HG02970 (cell line): ENCODE results near the gene ADRA2B.

Source experiments
- ATAC-seq: cut with Tn5 transposase; IDR thresholded peaks from one replicate; pipeline ENCODE4 v1.9.1; 2021; ENCODE audit warnings: mild to moderate bottlenecking, moderate library complexity, moderate number of reproducible peaks; ENCODE audit not compliant: unreplicated experiment, low FRiP score

The ADRA2B gene

DNA sequence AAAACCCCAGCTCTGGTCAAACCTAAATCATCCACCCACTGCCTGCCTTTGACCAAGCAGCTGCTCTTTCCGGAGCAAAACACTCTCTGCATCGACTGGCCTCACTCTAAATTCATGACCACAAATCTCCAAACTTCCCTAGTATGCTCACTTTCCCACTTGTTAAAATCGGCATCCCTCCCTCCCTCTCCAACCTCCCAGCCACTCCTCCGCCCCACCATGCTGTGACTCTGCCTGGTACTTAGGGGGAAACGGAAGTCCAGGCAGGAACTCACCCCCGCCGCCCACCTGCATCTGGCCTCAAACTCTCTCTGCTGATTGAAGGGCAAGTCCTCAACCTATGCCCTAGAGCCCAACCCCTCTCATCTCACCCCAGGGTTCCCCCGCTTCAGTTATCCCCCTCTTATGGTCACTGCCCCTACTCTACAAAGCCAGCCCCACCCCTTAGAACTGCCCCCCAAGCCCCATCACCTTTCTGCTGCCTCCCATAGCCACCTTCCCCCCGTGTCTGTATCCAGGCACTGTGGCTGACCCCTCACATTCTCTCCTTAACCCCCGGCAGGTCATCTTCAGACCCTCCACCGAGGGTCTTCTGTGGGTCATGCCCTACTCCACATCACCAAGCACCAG, 3.8 kb upstream of the ADRA2B start:
- ATAC-seq = no peak

DNA sequence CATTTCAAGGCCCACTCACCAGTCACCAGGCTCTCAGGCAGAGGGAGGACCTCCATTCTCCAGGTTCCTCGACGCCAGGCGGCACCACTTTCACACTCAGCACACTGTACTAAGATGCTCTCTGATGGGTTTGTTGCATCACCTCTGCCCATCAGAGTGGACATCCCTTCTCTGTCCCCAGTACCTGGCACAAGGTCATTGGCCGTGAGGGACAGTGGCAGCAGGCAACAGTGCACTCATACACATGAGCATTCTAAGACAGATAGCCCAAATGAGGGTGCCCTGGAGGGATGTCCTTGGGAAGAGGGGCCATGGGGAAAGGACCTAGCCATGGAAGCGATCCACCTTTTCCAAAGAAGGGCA, 3.0 kb upstream of the ADRA2B start:
- ATAC-seq = no peak

DNA sequence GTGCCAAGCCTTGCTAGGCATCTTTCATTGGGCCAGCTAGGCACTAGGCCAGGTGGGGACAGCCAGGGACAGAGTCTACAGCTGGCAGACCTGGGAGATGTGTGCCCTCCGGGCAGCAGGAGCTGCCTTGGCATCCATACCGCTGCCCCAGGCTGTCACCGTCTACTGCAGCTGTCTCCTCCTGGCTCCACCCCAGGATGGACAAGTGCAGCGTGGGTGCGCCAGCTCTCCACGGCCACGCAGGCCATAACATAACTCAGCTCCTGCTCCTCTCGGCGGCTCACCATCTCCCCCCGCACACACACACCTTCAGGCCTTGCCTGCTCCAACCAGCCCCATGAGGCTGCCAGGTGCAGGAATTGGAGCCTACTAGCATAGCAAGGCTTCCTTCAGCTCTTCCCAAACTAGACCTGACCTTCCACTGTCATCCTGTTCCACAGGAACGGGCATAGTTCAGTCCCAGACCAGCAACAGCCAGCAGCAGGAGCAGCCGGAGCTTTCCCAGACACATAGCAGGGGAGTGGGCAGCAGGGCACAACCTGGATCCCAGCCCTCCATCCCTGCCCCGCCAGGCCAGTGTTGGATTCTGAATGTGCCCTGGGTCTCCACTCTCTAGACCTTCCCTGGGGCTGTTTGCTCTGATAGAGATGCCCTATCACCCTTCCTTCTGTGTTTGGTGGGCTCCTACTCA, 2.5 kb upstream of the ADRA2B start:
- ATAC-seq = no peak

DNA sequence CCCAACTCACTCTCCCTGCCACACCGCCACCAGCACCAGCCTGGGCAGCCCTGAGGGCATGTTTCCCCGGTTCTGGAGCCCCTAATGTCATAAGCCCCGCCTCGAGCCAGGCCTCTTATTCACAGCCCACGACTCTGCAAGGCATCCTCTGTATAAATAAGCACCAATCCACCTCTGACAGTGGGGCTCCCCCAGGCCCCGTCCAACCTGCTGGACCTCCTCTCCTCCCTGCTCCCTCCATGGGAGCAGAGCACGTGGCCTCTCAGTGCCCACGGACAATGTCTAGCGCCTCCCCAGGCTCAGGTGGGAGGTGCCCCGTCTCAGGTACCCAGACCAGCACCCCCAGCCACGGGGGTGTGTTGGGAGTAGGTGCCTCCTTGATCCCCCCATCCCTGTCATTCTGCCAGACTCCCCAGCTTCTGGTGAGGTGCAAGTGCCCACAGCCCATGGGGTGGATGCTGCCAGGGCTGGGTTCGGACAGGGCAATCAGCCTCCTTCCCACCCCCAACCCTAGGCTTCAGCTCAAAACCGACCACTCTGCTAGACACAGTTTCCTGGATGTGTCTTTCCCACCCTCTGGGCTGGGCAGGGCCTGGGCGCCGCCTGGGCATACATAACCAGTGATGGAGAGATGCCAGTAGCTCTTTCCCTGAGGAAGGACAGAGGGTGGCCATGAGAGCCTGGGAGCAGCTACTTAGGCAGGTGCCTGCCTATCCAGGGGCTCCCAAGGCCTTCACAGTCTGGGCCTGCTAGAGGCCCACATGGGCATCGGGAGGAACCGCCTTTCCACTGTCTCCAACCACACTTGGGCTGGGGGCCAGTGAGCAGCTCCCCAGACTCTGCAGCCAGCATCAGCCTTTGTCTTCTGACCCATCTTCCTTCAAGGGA, 1.6 kb upstream of the ADRA2B start:
- ATAC-seq = no peak

DNA sequence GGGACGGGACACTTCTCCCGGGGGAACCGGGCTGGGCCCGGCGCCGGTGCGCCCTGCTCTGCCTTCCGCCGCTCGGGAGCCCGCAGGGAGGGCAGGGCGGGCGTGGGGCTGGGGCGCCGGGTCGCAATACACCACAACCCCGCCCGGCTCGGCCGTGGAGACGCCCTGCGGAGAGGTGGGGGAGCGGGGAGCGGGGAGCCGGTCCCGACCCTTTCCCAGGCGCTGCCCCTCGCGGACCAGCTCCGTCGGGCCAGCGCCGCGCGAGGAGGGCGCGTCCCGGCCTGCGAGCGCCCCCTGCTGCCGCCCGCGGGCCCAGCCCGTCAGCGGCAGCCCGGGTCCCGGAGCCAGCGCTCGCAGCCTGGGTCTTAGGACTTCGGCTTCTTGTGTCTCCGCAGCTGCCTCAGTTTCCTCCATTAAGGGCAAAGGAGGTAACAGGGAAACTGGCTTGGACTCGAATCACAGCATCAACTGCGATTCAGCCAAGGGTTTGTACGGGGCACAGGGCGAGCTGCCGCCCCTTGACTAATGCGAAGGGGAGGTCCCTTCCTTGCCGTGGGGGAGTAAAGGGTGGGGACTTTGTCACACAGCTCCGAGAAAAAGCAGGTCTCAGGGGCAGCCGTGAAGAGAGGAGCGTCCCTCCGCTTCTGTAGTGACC, 635 bp upstream of the ADRA2B start:
- ATAC-seq = peak; percentile 46

DNA sequence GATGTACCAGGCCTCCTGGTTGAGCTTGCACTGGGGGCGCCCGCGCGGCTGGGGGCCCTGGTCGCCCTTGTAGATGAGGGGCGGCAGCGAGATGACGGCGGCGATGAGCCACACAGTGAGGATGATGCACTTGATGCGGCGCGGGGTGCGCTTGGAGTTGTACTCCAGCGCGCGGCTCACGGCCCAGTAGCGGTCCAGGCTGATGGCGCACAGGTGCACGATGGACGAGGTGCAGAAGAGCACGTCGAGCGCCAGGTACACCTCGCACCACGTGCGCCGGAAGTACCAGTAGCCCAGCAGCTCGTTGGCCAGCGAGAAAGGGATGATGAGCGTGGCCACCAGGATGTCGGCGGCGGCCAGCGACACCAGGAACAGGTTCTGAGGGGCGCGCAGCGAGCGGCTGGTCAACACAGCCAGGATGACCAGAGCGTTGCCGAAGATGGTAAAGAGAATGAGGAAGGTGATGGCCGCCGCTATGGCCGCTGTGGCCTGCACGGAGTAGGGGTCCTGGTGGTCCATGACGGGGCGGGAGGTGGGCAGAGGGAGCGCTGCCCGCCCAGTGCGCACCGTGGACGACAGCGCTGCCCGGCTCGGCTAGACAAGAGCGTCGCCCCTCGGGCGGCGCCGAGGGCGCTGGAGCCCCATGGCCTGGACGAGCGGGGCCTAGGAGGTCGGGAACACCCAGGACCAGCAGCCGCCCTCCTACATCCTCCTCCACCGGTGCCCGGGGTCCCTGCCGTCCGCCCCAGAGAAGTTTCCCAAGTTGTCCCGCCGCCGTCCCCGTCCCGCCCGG, 544 bp downstream of the ADRA2B start:
- no peak for ATAC-seq

DNA sequence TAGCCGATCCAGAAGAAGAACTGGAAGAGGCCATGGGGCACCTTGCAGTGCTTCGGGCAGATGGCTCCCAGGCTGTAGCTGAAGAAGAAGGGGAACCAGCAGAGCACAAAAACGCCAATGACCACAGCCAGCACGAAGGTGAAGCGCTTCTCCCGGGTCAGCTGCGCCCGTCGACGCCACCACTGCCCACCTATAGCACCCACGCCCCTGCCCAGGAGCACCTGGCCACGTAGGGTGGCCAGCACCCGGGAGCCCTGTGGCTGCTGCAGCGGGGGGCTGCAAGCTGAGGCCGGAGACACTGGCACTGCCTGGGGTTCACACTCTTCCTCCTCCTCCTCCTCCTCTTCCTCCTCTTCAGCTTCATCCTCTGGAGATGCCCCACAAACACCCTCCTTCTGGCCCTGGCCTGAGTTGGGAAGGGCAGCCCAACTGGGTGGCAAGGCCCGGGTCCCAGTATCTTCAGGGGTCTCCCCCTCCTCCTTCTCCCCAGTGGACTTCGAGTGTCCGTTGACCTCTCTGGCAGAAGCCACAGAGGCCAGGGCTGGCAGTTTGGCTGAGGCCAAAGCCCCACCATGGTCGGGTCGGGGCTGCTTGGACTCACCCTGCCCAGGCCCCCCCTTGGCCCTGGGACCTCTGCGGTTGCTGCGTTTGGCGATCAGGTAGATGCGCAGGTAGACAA, 1.3 kb downstream of the ADRA2B start:
- ATAC-seq = no peak

DNA sequence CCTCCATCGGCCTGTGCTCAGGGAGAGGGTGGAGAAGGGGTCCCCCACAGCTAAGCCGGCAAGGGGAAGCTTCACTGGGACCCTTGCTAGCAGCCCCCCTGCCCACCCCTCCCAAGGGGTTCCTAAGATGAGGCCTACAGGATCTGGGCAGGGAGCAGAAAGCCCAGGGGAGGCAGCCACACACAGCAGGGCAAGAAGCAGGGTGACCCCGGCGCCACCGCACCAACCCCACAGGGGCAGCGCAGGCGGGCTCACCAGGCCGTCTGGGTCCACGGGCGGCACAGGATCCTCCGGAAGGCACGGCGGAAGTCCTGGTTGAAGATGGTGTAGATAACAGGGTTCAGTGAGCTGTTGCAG, 1.8 kb downstream of the ADRA2B start:
- no peak for ATAC-seq

DNA sequence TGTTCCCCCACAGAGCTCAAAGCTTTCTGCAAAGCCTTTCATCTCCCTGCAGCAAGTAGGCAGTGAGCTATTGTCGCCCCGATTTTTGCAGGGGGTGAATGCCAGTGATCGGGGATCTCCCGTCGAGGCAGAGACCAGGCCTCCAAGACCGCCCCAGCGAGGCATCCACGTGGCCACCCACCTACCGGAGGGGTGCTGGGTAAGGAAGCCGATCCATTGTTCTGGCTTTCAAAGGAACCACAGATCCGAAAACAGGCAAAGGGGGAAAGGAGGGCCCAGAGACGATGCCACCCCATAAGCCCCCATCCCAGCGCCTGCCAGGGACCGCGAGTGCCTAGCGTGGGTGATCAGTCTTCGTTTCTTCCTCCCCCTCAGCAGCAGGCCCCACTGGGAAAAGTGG, 2.4 kb downstream of the ADRA2B start:
- ATAC-seq = no peak

DNA sequence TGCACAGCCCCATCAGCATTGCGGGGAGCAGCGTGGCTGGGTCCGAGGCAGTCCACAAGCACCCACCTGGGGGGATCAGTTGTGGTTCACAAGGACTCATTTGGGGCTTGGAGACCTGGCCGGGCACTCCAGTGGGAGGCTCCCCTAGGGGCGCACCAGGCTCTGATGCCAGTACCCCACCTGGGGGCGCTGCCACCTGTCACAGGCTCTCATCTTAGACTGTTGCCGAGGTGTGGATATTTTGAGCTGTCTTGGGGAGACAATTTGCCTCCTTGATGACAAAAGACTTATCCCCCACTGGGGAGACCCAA, 3.0 kb downstream of the ADRA2B start:
- no peak for ATAC-seq

DNA sequence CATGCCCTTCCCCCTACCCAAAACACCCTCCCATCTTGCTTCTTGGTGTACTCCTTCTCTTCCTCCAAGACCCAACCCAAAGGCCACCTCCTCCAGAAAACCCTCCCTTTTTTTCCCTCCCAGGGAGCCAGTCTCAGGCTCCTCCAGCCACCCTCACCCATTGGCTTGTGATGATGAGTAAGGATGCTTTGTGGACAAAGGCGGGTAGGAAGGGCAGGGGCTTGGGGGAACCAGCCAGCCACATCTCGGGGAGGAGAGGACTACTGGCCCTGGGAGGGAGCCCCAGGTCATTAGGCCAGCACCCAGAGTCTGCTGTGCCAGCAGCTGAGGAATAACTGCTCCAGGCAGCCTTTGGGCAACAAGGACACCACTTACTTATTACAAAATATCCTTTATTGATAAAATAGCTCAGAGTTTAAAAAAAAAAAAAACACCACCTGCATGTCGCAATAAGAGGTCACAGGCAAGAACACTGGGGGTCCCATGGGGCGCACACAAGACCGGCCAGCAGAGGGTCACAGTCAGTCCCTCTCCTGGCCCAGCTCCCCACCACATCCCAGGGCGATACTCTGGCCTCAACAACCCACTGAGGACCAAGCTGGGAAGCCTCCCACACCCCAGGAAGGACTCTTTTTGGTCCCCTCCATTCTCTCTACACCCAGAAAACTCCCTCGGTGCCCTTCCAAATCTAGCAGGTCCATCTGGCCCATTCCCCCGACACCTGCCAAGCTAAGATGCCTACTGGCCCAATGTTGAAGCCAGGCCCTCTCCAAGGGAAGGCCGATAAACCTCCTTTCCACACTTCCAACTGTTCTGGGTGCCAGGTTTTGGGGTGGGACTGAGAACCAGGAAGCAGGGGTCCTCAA, 3.6 kb downstream of the ADRA2B start:
- no peak for ATAC-seq

DNA sequence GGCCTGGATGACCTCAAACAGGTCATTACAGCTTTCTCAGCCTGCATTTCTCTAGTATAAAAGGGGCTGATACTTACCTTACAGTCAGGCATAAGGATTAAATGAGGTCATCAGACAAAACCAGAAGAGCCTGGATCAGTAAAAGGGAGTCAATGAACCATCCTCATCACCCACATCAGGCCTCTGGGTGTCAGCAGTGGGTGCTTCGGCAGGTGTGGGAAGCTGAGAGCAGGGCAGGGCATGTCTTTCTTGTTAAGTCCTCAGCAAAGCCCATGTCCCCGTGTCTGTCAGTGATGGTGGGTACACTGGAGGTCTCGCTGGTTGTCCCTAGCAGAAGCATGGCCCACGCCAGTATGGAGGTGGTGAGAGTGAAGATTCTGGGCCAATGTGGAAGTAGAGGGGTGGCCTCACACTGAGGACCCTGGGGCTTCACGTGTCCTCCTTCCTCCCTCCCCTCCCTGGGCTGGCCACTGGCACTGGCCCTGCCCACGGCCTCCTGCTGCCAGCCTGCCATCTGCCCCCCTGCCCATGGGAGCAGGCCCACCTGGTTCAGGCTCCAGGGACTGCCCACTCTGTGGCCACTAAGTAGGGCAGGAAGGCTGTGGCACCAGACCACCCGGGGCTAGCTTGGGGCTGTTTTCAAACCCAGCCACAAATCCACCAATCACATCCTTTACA, 4.4 kb downstream of the ADRA2B start:
- no peak for ATAC-seq

DNA sequence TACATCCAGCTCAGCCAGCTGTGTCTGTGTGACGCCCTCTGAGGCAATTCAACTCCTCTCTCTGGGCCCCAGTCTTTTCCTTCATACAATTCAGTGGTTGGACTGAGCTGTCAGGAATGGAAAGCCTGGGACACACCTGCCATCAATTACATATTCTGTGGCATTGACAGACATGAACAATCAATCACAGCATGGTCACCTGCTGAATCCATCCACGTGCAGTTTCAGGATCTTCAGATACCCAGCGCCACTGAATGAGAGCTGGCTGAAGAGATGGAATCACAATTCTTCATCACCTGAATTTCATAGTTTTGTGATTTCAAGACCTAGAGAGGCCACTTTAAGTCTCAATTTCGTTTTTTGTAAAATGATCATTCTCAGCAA, 5.1 kb downstream of the ADRA2B start:
- ATAC-seq = no peak

DNA sequence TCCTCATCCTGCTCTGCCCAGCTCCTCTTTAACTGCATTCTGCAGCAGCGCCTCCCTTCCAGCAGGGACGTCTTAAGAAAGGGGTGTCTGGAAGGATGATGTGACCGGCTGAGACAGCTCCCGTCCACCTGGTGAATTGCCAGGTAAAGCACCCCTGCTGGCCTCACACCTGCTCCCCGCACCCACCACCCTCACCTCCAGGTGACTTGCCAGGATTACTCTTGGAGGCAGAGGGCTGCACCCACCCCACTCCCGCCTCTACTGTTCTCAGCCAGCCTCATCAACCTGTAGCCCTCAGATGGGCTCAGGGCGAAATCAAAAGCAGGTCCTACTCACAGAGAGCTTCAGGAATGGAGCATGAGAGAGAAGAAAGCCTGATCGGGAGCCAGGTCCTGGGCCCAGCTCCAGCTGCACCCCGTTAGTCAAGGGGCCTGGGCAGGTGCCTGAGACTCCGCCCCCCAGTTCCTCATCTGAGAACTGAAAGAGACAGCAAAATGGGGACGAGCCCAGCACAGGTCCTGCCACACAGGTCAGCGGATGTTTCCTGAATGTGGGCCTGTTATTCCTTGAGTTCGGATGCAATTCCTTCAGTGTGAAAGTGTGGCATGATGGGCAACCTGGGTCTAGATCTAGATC, 5.6 kb downstream of the ADRA2B start:
- ATAC-seq = no peak

DNA sequence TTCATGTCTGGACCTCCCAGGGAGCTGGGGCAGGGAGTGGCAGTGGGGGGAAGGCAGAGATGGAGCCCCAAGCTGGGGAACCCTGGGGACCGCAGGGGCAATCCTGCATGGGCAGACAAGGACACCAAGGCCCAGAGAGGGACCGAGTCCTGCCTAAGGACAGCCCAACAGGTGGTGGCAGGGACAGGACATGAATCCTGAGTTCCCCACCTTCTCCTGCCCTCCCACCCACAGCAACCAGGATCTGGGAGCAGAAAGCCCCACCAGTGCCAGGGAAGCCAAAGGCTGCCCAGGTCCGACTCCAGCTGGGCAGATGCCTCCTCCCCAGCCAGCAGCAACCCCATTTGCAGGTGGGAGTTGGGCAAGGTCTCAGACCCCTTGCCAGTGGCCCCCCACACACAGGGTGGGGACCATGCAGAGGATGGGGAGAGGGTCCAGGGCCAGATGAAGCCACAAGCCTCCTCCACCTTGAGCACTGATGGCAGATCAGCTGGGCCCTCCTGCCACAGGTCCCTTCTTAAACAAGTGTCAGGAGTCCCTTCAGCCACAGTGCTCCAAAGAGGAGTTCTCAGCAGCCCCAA, 6.3 kb downstream of the ADRA2B start:
- no peak for ATAC-seq

DNA sequence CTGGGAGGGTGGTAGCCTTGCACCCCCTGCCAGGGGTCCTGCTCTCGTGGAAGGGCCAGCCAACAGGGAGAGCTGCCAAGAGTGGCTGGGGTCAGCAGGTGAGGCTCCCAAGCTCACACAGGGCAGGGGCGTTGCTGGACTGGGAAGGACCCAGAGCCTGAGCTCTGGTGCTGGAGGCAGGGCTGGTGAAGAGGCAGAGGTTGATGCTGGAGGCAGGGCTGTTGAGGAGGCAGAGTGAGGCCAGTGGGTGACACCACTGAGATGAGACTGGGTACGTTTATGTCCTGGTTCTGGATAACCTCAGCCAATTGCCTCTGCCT, 7.0 kb downstream of the ADRA2B start:
- no peak for ATAC-seq

DNA sequence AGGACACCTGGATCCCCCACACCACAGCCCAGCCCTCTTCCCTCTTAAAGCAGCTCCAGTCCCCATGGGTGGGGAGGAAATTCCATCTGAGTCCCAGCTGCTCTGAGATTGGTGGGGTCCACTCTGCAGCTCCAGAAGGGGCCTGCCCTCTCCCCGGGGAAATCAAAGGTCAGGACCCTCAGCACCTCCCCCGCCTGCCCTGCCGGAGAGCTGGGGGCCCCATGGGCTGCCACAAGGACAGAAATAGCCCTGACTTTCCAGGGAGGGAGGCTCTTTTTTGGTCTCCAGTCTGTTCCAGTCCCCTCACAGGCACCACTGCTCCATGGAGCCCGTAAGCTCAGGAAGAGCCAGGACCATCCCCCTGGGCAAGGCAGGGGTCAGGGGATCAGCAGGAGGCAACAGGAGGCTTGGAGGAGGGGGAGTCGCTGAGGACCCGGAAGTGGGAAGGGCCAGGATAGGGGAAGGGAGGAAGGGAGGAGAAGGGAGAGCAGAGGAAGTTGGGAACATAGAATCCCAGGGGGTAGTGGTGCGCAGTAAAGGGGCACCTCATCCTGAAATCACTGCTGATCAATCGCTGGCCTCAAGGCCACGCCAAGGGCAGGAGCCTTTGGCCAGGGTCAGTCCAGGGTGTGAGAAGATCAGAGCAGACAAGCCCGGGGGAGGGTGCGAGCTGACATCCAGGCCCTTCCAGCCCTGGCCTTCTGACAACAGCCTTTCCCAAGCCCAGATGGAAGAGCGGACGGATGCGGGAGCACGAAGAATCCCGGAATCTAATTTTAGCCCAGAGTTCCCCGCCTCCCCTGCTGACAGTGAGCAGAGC, 7.6 kb downstream of the ADRA2B start:
- no peak for ATAC-seq
